Stimulated activated CD4-positive, alpha-beta T cell treated with anti-CD3 and anti-CD28 coated beads, Interleukin-4, amount 100 ng/mL, for 4 hours (primary cell): ENCODE measurements around the gene DLK2.
"Not testable (repeated sequence)": the region's sequence is repeated elsewhere in the genome, so short reads cannot be mapped to it uniquely, and the experiment has no call there.

ENCODE experiments used
- DNase-seq, 2 experiments: peaks; one replicate each; pipeline ENCODE4 v3.0.0-alpha.2; 2020

Gene DLK2

GRCh38 chr6:43455531-43456428 lies at the start of gene DLK2:
DLK2 (minus strand) TSS chr6:43455548; CDS start chr6:43454825, 723 bp downstream.
- DNase-seq, result peak; percentile 65 to 80

- DNase-seq, result no peak
Observed at GRCh38 chr6:43503443-43503842, 48.1 kb upstream of the DLK2 start.

GRCh38 chr6:43502666-43503065 lies 47.3 kb upstream of the DLK2 start:
- no peak for DNase-seq

GRCh38 chr6:43500921-43501320 lies 45.6 kb upstream of the DLK2 start:
- no peak for DNase-seq

- no peak for DNase-seq
Observed at GRCh38 chr6:43499028-43499815, 43.9 kb upstream of the DLK2 start.

- not testable (repeated sequence) for DNase-seq
Observed at GRCh38 chr6:43498291-43498690, 42.9 kb upstream of the DLK2 start.

- DNase-seq, result no peak
Observed at GRCh38 chr6:43497689-43498088, 42.3 kb upstream of the DLK2 start.

- no peak for DNase-seq
Observed at GRCh38 chr6:43497129-43497396, 41.7 kb upstream of the DLK2 start.

GRCh38 chr6:43496370-43497128 lies 41.2 kb upstream of the DLK2 start:
- no peak for DNase-seq

GRCh38 chr6:43495409-43495941 lies 40.1 kb upstream of the DLK2 start:
- DNase-seq, result no peak

- no peak for DNase-seq
Observed at GRCh38 chr6:43494766-43495165, 39.4 kb upstream of the DLK2 start.

GRCh38 chr6:43494321-43494720 lies 39.0 kb upstream of the DLK2 start:
- DNase-seq, result no peak

- DNase-seq, result no peak
Observed at GRCh38 chr6:43493833-43494232, 38.5 kb upstream of the DLK2 start.

GRCh38 chr6:43493230-43493629 lies 37.9 kb upstream of the DLK2 start:
- no peak for DNase-seq

- no peak for DNase-seq
Observed at GRCh38 chr6:43492673-43493072, 37.3 kb upstream of the DLK2 start.

- no peak for DNase-seq
Observed at GRCh38 chr6:43491750-43492661, 36.7 kb upstream of the DLK2 start.

- DNase-seq, result no peak
Observed at GRCh38 chr6:43490523-43490939, 35.2 kb upstream of the DLK2 start.

GRCh38 chr6:43489277-43490072 lies 34.1 kb upstream of the DLK2 start:
- no peak for DNase-seq

- no peak for DNase-seq
Observed at GRCh38 chr6:43488667-43489276, 33.4 kb upstream of the DLK2 start.

GRCh38 chr6:43481591-43482236 lies 26.4 kb upstream of the DLK2 start:
- DNase-seq, result no peak
